GM12801 (cell line): ENCODE results near the gene OSBPL7.

ENCODE experiments used
- TF ChIP-seq, protein P1 (sequence below): IDR thresholded peaks from one replicate; pipeline ENCODE4 v1.5.1; 2011; ENCODE audit warnings: control low read depth; ENCODE audit not compliant: insufficient read length; ENCODE audit errors: extremely low read depth

OSBPL7 gene

DNA sequence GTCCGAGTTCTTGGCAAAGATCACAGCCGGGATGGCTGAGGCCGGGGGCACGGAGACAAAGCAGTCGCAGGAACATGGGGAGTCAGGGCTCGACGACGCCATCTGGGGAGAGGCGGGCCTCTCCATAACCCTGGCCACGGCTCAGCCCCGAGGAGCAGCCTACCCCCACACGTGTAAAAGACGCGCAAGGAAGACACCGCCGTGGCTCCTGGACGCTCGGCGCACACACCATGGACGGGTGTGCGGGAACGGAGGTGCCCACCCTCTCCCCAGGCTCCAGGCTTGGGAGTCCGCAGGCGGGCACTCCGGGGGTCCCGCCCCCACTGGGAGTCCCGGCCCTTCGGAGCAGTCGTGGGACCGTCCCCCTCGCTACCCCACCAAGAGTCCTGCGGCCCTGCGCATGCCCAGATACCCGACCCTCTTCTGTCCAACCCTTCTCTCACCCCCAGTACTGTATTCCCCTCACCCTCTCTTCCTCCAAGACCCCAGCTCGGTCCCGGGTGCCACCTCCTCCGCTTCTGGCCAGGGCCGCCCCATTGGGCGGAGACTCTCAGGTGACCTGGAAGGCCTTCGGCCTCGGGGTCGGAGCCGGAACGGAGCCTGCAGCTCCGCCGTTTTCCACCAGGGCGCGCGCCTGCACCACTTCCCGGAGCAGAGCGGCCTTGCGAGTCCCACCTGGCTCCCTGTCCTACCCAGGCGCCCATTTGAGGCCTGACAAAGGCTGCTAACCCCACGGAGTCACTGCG is 19.3 kb upstream of the OSBPL7 start, which contains the start of gene SCRN2:
SCRN2 (minus strand) TSS at position 532 of the 746 bp plus-strand sequence; CDS start at position 102, 430 bp downstream.
- TF ChIP-seq, protein P1, sequence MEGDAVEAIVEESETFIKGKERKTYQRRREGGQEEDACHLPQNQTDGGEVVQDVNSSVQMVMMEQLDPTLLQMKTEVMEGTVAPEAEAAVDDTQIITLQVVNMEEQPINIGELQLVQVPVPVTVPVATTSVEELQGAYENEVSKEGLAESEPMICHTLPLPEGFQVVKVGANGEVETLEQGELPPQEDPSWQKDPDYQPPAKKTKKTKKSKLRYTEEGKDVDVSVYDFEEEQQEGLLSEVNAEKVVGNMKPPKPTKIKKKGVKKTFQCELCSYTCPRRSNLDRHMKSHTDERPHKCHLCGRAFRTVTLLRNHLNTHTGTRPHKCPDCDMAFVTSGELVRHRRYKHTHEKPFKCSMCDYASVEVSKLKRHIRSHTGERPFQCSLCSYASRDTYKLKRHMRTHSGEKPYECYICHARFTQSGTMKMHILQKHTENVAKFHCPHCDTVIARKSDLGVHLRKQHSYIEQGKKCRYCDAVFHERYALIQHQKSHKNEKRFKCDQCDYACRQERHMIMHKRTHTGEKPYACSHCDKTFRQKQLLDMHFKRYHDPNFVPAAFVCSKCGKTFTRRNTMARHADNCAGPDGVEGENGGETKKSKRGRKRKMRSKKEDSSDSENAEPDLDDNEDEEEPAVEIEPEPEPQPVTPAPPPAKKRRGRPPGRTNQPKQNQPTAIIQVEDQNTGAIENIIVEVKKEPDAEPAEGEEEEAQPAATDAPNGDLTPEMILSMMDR, result no peak

- TF ChIP-seq, protein P1, result no peak
Observed at GRCh38 chr17:47840001-47840741, 18.6 kb upstream of the OSBPL7 start.

GRCh38 chr17:47839071-47839470 is 17.5 kb upstream of the OSBPL7 start:
- TF ChIP-seq, protein P1, result no peak

DNA sequence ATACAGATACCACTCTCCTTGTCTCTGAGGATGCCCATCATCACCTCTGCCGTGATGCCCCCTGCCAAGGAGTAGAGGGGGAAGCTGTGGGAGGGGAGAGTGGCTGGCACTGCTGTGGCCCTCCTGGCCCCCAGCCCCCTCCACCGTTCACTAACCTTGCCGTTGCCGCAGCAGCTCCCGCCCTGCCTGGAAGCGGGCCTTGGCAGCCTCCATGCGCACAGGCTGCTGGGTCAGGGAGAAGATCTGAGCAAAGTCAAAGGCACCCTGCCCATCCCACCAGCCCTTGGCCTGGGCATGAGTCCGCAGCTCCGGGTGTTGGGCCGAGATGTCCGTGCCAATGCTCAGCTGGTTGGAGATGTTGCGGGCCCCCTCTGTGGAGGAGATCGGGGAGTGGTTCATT is 17.0 kb upstream of the OSBPL7 start:
- TF ChIP-seq, protein P1, result no peak

DNA sequence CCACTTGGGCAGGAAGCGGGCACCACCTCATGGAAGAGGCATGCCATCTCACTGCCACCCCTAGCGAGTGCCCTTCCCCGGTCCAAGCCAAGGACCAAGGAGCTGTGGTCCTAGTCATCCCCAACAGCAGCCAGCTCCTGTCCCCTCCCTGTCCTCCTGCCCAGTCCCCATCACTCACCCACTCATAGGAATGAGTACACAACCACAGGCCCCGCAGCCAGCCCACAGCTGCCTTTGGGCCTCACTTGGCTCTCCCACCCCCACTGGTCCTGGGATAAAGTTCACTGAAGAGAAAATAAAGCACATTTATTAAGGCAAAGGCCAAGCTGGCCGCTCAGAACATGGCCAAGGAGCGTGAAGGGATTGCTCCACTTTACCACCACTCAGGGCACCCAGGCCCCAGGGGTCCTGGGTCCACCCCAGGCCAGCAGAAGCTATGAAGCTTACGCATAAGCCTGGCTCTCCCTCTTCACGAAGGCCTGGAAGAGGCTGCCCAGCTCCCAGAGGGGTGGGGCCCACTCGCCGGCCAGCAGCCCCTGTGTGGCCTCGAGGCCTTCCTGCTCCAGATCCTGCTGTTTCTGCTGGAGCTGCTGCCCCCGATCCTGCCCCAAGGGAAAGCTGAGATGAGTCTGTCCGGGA is 15.9 kb upstream of the OSBPL7 start:
- TF ChIP-seq, protein P1, result no peak

GRCh38 chr17:47836601-47837000 is 15.0 kb upstream of the OSBPL7 start:
- TF ChIP-seq, protein P1, result no peak

GRCh38 chr17:47834756-47835155 is 13.2 kb upstream of the OSBPL7 start:
- TF ChIP-seq, protein P1, result no peak
